Upper lobe of left lung (tissue), 4 donors: Measurements from ENCODE around the gene SLC6A19.

Source experiments
- CTCF ChIP-seq, 6 experiments: fragments of 450-650 bp in 4 of 6; fragments of 200-600 bp in 2 of 6; sonication (generic) in 2 of 6; IDR thresholded peaks; one replicate each; pipeline ENCODE4 v1.5.1; 2016 to 2019; ENCODE audit warnings: antibody characterized with exemption in 6 of 6
- EP300 ChIP-seq, 4 donors: sonication (generic); formaldehyde crosslinking; IDR thresholded peaks; one replicate each; pipeline ENCODE4 v1.5.1; 2017; ENCODE audit warnings: antibody characterized with exemption in 4 of 4, control low read depth in 2 of 4
- POLR2A ChIP-seq, 4 donors: fragments of 450-650 bp; IDR thresholded peaks; one replicate each; pipeline ENCODE4 v1.5.1; 2016 to 2017; ENCODE audit warnings: antibody characterized with exemption in 4 of 4, mild to moderate bottlenecking in 2 of 4
- POLR2AphosphoS5 ChIP-seq, 2 donors: sonication (generic); formaldehyde crosslinking; IDR thresholded peaks; one replicate each; pipeline ENCODE4 v1.5.1; 2017; ENCODE audit warnings: antibody characterized with exemption in 2 of 2

GRCh38 chr5:1177826-1178528 lies 23.4 kb upstream of the SLC6A19 start:
- TF ChIP-seq CTCF (IDR thresholded peaks at IDR 0.05) (no peak), POLR2AphosphoS5 (IDR thresholded peaks at IDR 0.05) (no peak), POLR2A (IDR thresholded peaks at IDR 0.05) (no peak), EP300 (IDR thresholded peaks at IDR 0.05) (no peak)
